Activated B cell treated with CpG ODN at 0.5 μM for 24 hours (primary cell): ENCODE measurements around the gene KCNJ9. TPM values are rescaled to one million over a fixed set of nuclear protein-coding genes. Genes with fewer than 3 reads are reported as not detected.

Source experiments
- ATAC-seq: fragments of 200-7000 bp; cut with Tn5 transposase; one replicate; pipeline ENCODE4 v1.10.0; 2021; ENCODE audit warnings: low read depth, mild to moderate bottlenecking, moderate library complexity
- CTCF ChIA-PET: fragments of 350-600 bp; sonication (Branson Sonifier 250); formaldehyde crosslinking; loops from one replicate; lab custom pipeline; 2021; ENCODE audit warnings: antibody characterized with exemption; lab: Charles Lee
- POLR2A ChIA-PET: fragments of 350-600 bp; sonication (Branson Sonifier 250); formaldehyde crosslinking; loops from one replicate; lab custom pipeline; 2021; ENCODE audit warnings: antibody characterized with exemption; lab: Charles Lee
- DNase-seq: peaks from one replicate; pipeline ENCODE4 v3.0.0; 2022
- H3K27ac Mint-ChIP-seq: one replicate; pipeline ENCODE4 v1.8.0; 2020; ENCODE audit warnings: mixed read lengths
- H3K27me3 Mint-ChIP-seq: one replicate; pipeline ENCODE4 v1.8.0; 2021; ENCODE audit warnings: mixed read lengths
- H3K36me3 Mint-ChIP-seq: one replicate; pipeline ENCODE4 v1.8.0; 2021; ENCODE audit warnings: low read depth, mixed read lengths
- H3K4me1 Mint-ChIP-seq: one replicate; pipeline ENCODE4 v1.8.0; 2021; ENCODE audit warnings: mixed read lengths
- H3K4me3 Mint-ChIP-seq: one replicate; pipeline ENCODE4 v1.8.0; 2020; ENCODE audit warnings: mild to moderate bottlenecking, mixed read lengths
- H3K9me3 Mint-ChIP-seq: one replicate; pipeline ENCODE4 v1.8.0; 2020; ENCODE audit warnings: mixed read lengths
- CTCF ChIP-seq: fragments of 200-600 bp; IDR thresholded peaks from one replicate; pipeline ENCODE4 v1.8.0; 2022; ENCODE audit warnings: antibody characterized with exemption, mild to moderate bottlenecking
- intact Hi-C: fragments of 100-400 bp; cut with micrococcal nuclease; formaldehyde crosslinking; loops from one replicate; pipeline ENCODE4 v1.15.1; 2024
- total RNA-seq: library from RNA; stranded (reverse); gene quantifications from 2 replicates; pipeline ENCODE4 v1.2.3, GENCODE V29; 2022

KCNJ9 gene
- total RNA-seq, 1 donor from 2014 or later, result not detected

GRCh38 chr1:160127381-160127780 is 46.0 kb downstream of the KCNJ9 start:
- no peaks in the 10 kb centered on the region for H3K36me3 Mint-ChIP-seq
- no peak overlapping the region for H3K27ac Mint-ChIP-seq
- no peak for ATAC-seq
- peaks cover 9% of the 10 kb centered on the region for H3K27me3 Mint-ChIP-seq
- intact Hi-C loops, result no loop called here
- no peak for DNase-seq
- no peak overlapping the region for H3K4me3 Mint-ChIP-seq
- CTCF ChIA-PET, result no interaction called here
- no peak for TF ChIP-seq CTCF
- POLR2A ChIA-PET, result no interaction called here
- H3K9me3 Mint-ChIP-seq, result no peaks in the 10 kb centered on the region
- H3K4me1 Mint-ChIP-seq, result no peaks in the 10 kb centered on the region

GRCh38 chr1:160127865-160128523 is 46.7 kb downstream of the KCNJ9 start:
- no peak overlapping the region for H3K27ac Mint-ChIP-seq
- intact Hi-C loops, result no loop called here
- CTCF ChIA-PET, result no interaction called here
- no peaks in the 10 kb centered on the region for H3K4me1 Mint-ChIP-seq
- ATAC-seq (no peak), DNase-seq (no peak)
- POLR2A ChIA-PET, result no interaction called here
- no peaks in the 10 kb centered on the region for H3K9me3 Mint-ChIP-seq
- no peak for TF ChIP-seq CTCF
- no peaks in the 10 kb centered on the region for H3K36me3 Mint-ChIP-seq
- peaks cover 9% of the 10 kb centered on the region for H3K27me3 Mint-ChIP-seq
- H3K4me3 Mint-ChIP-seq, result no peak overlapping the region

- Mint-ChIP-seq H3K27ac (no peak overlapping the region), H3K36me3 (no peaks in the 10 kb centered on the region), H3K4me3 (no peak overlapping the region), H3K9me3 (no peaks in the 10 kb centered on the region), H3K4me1 (no peaks in the 10 kb centered on the region), H3K27me3 (peaks cover 9% of the 10 kb centered on the region)
- POLR2A ChIA-PET, result no interaction called here
- intact Hi-C loops, result no loop called here
- DNase-seq, result no peak
- no peak for TF ChIP-seq CTCF
- CTCF ChIA-PET, result no interaction called here
- no peak for ATAC-seq
Observed at GRCh38 chr1:160128636-160129035, 47.3 kb downstream of the KCNJ9 start.

GRCh38 chr1:160129046-160129445 is 47.7 kb downstream of the KCNJ9 start:
- H3K4me3 Mint-ChIP-seq, result no peak overlapping the region
- CTCF ChIA-PET, result no interaction called here
- no peak for DNase-seq

GRCh38 chr1:160129558-160129957 is 48.2 kb downstream of the KCNJ9 start:
- intact Hi-C loops, result no loop called here
- ChIA-PET CTCF (no interaction called here), POLR2A (no interaction called here)
- H3K4me3 Mint-ChIP-seq, result no peak overlapping the region
- no peak overlapping the region for H3K27ac Mint-ChIP-seq
- no peaks in the 10 kb centered on the region for H3K9me3 Mint-ChIP-seq
- H3K4me1 Mint-ChIP-seq, result no peaks in the 10 kb centered on the region
- ATAC-seq (no peak), DNase-seq (no peak)
- peaks cover 9% of the 10 kb centered on the region for H3K27me3 Mint-ChIP-seq
- TF ChIP-seq CTCF, result no peak
- no peaks in the 10 kb centered on the region for H3K36me3 Mint-ChIP-seq

More at GRCh38 chr1:160129046-160129445, 47.7 kb downstream of the KCNJ9 start:
- POLR2A ChIA-PET, result no interaction called here
- Mint-ChIP-seq H3K27me3 (peaks cover 9% of the 10 kb centered on the region), H3K4me1 (no peaks in the 10 kb centered on the region), H3K9me3 (no peaks in the 10 kb centered on the region), H3K27ac (no peak overlapping the region), H3K36me3 (no peaks in the 10 kb centered on the region)
- ATAC-seq, result no peak
- TF ChIP-seq CTCF, result no peak
- intact Hi-C loops, result no loop called here
